GM19035 (cell line): ENCODE measurements around the gene KDM8.
"Not testable (repeated sequence)": the region's sequence is repeated elsewhere in the genome, so short reads cannot be mapped to it uniquely, and the experiment has no call there.

Source experiments
- ATAC-seq: cut with Tn5 transposase; IDR thresholded peaks from one replicate; pipeline ENCODE4 v1.9.1; 2021; ENCODE audit not compliant: unreplicated experiment

Gene KDM8

GRCh38 chr16:27190316-27190871 lies 12.9 kb upstream of the KDM8 start:
- ATAC-seq = no peak

GRCh38 chr16:27191352-27191924 lies 11.9 kb upstream of the KDM8 start:
- ATAC-seq = no peak

- ATAC-seq = no peak
Observed at GRCh38 chr16:27193300-27193990, 9.9 kb upstream of the KDM8 start.

GRCh38 chr16:27195076-27195741 lies 8.1 kb upstream of the KDM8 start:
- ATAC-seq = no peak

GRCh38 chr16:27195941-27196595 lies 7.3 kb upstream of the KDM8 start:
- no peak for ATAC-seq

GRCh38 chr16:27197004-27197403 lies 6.3 kb upstream of the KDM8 start:
- no peak for ATAC-seq

- ATAC-seq = no peak
Observed at GRCh38 chr16:27198451-27199234, 4.7 kb upstream of the KDM8 start.

GRCh38 chr16:27199235-27199586 lies 4.1 kb upstream of the KDM8 start:
- ATAC-seq = no peak

GRCh38 chr16:27199736-27200135 lies 3.6 kb upstream of the KDM8 start:
- ATAC-seq = no peak

GRCh38 chr16:27200914-27201313 lies 2.4 kb upstream of the KDM8 start:
- ATAC-seq = not testable (repeated sequence)

- ATAC-seq = peak; percentile 64
Observed at GRCh38 chr16:27202923-27203506, 311 bp upstream of the KDM8 start.

GRCh38 chr16:27204312-27204915 lies 1.1 kb downstream of the KDM8 start:
- no peak for ATAC-seq

GRCh38 chr16:27205423-27206065 lies 2.2 kb downstream of the KDM8 start:
- ATAC-seq = no peak

- not testable (repeated sequence) for ATAC-seq
Observed at GRCh38 chr16:27207121-27207520, 3.8 kb downstream of the KDM8 start.

GRCh38 chr16:27208081-27208680 lies 4.9 kb downstream of the KDM8 start:
- no peak for ATAC-seq

- ATAC-seq = no peak
Observed at GRCh38 chr16:27208796-27209195, 5.5 kb downstream of the KDM8 start.

- no peak for ATAC-seq
Observed at GRCh38 chr16:27209591-27209990, 6.3 kb downstream of the KDM8 start.

- ATAC-seq = no peak
Observed at GRCh38 chr16:27210174-27210573, 6.8 kb downstream of the KDM8 start.

- ATAC-seq = no peak
Observed at GRCh38 chr16:27211026-27211425, 7.7 kb downstream of the KDM8 start.
